Measurements from ENCODE around the gene ZMYND8.

GRCh38 chr20:47309394-47309793, 47.1 kb downstream of the ZMYND8 start:
- TF ChIP-seq CTCF (IDR thresholded peaks at IDR 0.05) (no peak), POLR2AphosphoS5 (IDR thresholded peaks at IDR 0.05) (no peak), POLR2A (IDR thresholded peaks at IDR 0.05) (no peak)
